GM12878 (cell line): ENCODE data around the gene TGFB2. TPM values are rescaled to one million over a fixed set of nuclear protein-coding genes. Genes with fewer than 3 reads are reported as not detected.

Experiments
- ATAC-seq: fragments of 200-7000 bp; cut with Tn5 transposase; 3 replicates; pipeline ENCODE4 v1.9.1; 2020; ENCODE audit warnings: mild to moderate bottlenecking, moderate library complexity
- BruUV-seq: library from RNA; stranded (reverse); fragments of 400-500 nt; replicated peaks from 2 replicates; lab custom pipeline; 2021; lab: Mats Ljungman, UMichigan
- CTCF ChIA-PET: fragments of 300-600 bp; sonication (Branson Sonifier 250); formaldehyde crosslinking; extraction: SDS; loops from one replicate; lab custom pipeline; 2021; ENCODE audit warnings: inconsistent platforms; lab: Yijun Ruan, JAX
- POLR2A ChIA-PET: fragments of 350-600 bp; formaldehyde crosslinking; extraction: SDS; loops from one replicate; lab custom pipeline; 2021; ENCODE audit warnings: inconsistent platforms; lab: Charles Lee
- RAD21 ChIA-PET: fragments of 300-600 bp; sonication (Branson Sonifier 250); formaldehyde crosslinking; loops from one replicate; lab custom pipeline; 2023; ENCODE audit warnings: antibody characterized with exemption; ENCODE audit not compliant: unreplicated experiment; lab: Charles Lee
- SMC1A ChIA-PET: fragments of 300-600 bp; sonication (Branson Sonifier 250); formaldehyde crosslinking; loops from one replicate; lab custom pipeline; 2023; ENCODE audit not compliant: unreplicated experiment, uncharacterized antibody; lab: Charles Lee
- DNase-seq: peaks from one replicate; pipeline ENCODE4 v3.0.0-alpha.2; 2011; ENCODE audit warnings: low read depth, low spot score
- FAIRE-seq: peaks from 3 replicates; lab custom pipeline; 2011; peaks lifted over from hg19 to GRCh38; lab: Jason Lieb, UNC
- H2AFZ ChIP-seq: 2 replicates; pipeline ENCODE4 v1.6.0; 2011; ENCODE audit warnings: low read depth, low read length, control low read depth; ENCODE audit not compliant: control insufficient read depth
- H3K27ac ChIP-seq: 2 replicates; pipeline ENCODE4 v1.5.1; 2011; ENCODE audit warnings: control low read depth; ENCODE audit not compliant: control insufficient read depth, insufficient read depth
- H3K27me3 ChIP-seq, 2 experiments: replicated peaks in 1 of 2; 2 replicates each; pipeline versions ENCODE4 v1.6.0 to v1.6.1; 2011; ENCODE audit warnings: low read length in 1 of 2; ENCODE audit not compliant: control insufficient read depth in 2 of 2, insufficient read depth in 2 of 2
- H3K36me3 ChIP-seq, 2 experiments: 2 replicates each; pipeline ENCODE4 v1.5.1; 2011; ENCODE audit warnings: low read length in 1 of 2; ENCODE audit not compliant: control insufficient read depth in 2 of 2, insufficient read depth in 2 of 2
- H3K4me1 ChIP-seq: 2 replicates; pipeline ENCODE4 v1.6.1; 2011; ENCODE audit warnings: mild to moderate bottlenecking, low read length, moderate library complexity, mixed read lengths; ENCODE audit not compliant: control insufficient read depth, insufficient read depth
- H3K4me2 ChIP-seq: 2 replicates; pipeline ENCODE4 v1.6.0; 2011; ENCODE audit warnings: control low read depth; ENCODE audit not compliant: control insufficient read depth, insufficient read depth
- H3K4me3 ChIP-seq: fragments of 200-600 bp; sonication (generic); 2 replicates; pipeline ENCODE4 v1.5.1; 2016
- H3K79me2 ChIP-seq: 2 replicates; pipeline ENCODE4 v1.6.0; 2011; ENCODE audit warnings: low read length; ENCODE audit not compliant: control insufficient read depth, insufficient read depth
- H3K9ac ChIP-seq: 2 replicates; pipeline ENCODE4 v1.8.0; 2011; ENCODE audit warnings: low read length, control low read depth, mixed read lengths; ENCODE audit not compliant: control insufficient read depth, insufficient read depth
- H3K9me3 ChIP-seq: replicated peaks from 3 replicates; pipeline ENCODE4 v1.5.1; 2011; ENCODE audit warnings: mild to moderate bottlenecking, low read length; ENCODE audit not compliant: control insufficient read depth, insufficient read depth
- H4K20me1 ChIP-seq: 2 replicates; pipeline ENCODE4 v1.6.0; 2011; ENCODE audit not compliant: control insufficient read depth, insufficient read depth
- EP300 ChIP-seq, 2 experiments: fragments of 150-350 bp in 1 of 2; IDR thresholded peaks; 2 replicates each; pipeline ENCODE4 v1.6.1; 2011 to 2012; ENCODE audit warnings: low read depth in 2 of 2, low read length in 2 of 2, borderline replicate concordance in 1 of 2, improper control_type of control experiment in 1 of 2, inconsistent platforms in 1 of 2; ENCODE audit not compliant: control insufficient read depth in 1 of 2
- KLF5 ChIP-seq: fragments of 450-650 bp; IDR thresholded peaks from 2 replicates; pipeline ENCODE4 v1.6.1; 2014; ENCODE audit warnings: mild to moderate bottlenecking; ENCODE audit not compliant: partially characterized antibody
- NR2C1 ChIP-seq: fragments of 450-650 bp; IDR thresholded peaks from 2 replicates; pipeline ENCODE4 v1.6.1; 2017; ENCODE audit warnings: antibody characterized with exemption, mild to moderate bottlenecking, moderate library complexity
- NRF1 ChIP-seq: conservative IDR thresholded peaks from 2 replicates; pipeline ENCODE4 v1.6.1; 2011; ENCODE audit warnings: mild to moderate bottlenecking, low read depth, low read length, improper control_type of control experiment
- RFX5 ChIP-seq: IDR thresholded peaks from 2 replicates; pipeline ENCODE4 v1.6.1; 2011; ENCODE audit warnings: low read depth, low read length, improper control_type of control experiment
- SIN3A ChIP-seq: IDR thresholded peaks from 2 replicates; pipeline ENCODE4 v1.6.1; 2012; ENCODE audit warnings: low read depth, low read length, improper control_type of control experiment
- SPI1 ChIP-seq: IDR thresholded peaks from 2 replicates; pipeline ENCODE4 v1.6.1; 2011; ENCODE audit warnings: low read depth, mild to moderate bottlenecking, low read length, moderate library complexity, borderline replicate concordance; ENCODE audit not compliant: insufficient read depth
- ZNF274 ChIP-seq: IDR thresholded peaks from one replicate; pipeline ENCODE4 v1.8.0; 2011; ENCODE audit not compliant: insufficient read length, insufficient read depth
- WGBS: methylation state at CpG from one replicate; pipeline ENCODE4 v1.1.6; 2016; ENCODE audit warnings: low lambda C conversion rate; ENCODE audit not compliant: insufficient replicate concordance, insufficient coverage; ENCODE audit errors: missing lambda C conversion rate; 5-methylcytosine and 5-hydroxymethylcytosine counted together
- in situ Hi-C: fragments of 300-500 bp; cut with MboI; formaldehyde crosslinking; loops from 9 replicates; pipeline ENCODE4 v1.14.3; 2018; ENCODE audit warnings: mixed read lengths
- intact Hi-C: fragments of 100-400 bp; cut with micrococcal nuclease; formaldehyde crosslinking; loops from one replicate; pipeline ENCODE4 v1.14.2; 2022; ENCODE audit not compliant: unreplicated experiment
- polyA plus RNA-seq, 11 experiments: library from polyadenylated mRNA; depleted of rRNA in 4 of 11; unstranded in 6 of 11; stranded (reverse) in 5 of 11; fragments of >200 nt; fragmentation: Nextera tagmentation in 4 of 11; fragmentation: Illumina TruSeq in 1 of 11; extraction: Ambion mirVana in 4 of 11; extraction: Trizol in 1 of 11; gene quantifications; 1 replicate in 1 of 11; 2 replicates in 10 of 11; pipeline versions ENCODE4 v1.2.1 to v1.2.3, GENCODE V29; 2011 to 2016; ENCODE audit warnings: inconsistent platforms in 2 of 11, missing spikeins in 2 of 11, low read depth in 1 of 11
- total RNA-seq, 4 experiments: library from RNA; depleted of rRNA in 3 of 4; stranded (reverse); fragments of >200 nt in 3 of 4; fragmentation: Illumina TruSeq in 1 of 4; extraction: Trizol in 1 of 4; gene quantifications; 2 replicates each; pipeline versions ENCODE4 v1.2.1 to v1.2.3, GENCODE V29; 2013 to 2021
- TF ChIP-seq, protein P1 (sequence below): fragments of 450-650 bp; IDR thresholded peaks from 2 replicates; pipeline ENCODE4 v1.6.1; 2017; ENCODE audit warnings: mild to moderate bottlenecking, low read depth, inconsistent platforms; ENCODE audit not compliant: poor library complexity, severe bottlenecking
- TF ChIP-seq, protein P2 (sequence below): IDR thresholded peaks from 2 replicates; pipeline ENCODE4 v1.6.1; 2012; ENCODE audit warnings: low read depth, low read length, improper control_type of control experiment
- TF ChIP-seq, protein P3 (sequence below): IDR thresholded peaks from 2 replicates; pipeline ENCODE4 v1.6.1; 2012; ENCODE audit warnings: low read depth, low read length, improper control_type of control experiment
- TF ChIP-seq, protein P4 (sequence below): fragments of 450-650 bp; IDR thresholded peaks from 2 replicates; pipeline ENCODE4 v1.6.1; 2017; ENCODE audit warnings: mild to moderate bottlenecking, moderate library complexity
- TF ChIP-seq, protein P5 (sequence below): IDR thresholded peaks from 2 replicates; pipeline ENCODE4 v1.6.1; 2012; ENCODE audit warnings: low read depth, low read length, improper control_type of control experiment

TGFB2 gene
- total and polyA plus RNA-seq, 10 of the 15 experiments (the other 5 are each of a cell fraction or from before 2014, with no cell fraction given), result 0.03 to 0.11 (median 0.04) TPM; not detected in 6

DNA sequence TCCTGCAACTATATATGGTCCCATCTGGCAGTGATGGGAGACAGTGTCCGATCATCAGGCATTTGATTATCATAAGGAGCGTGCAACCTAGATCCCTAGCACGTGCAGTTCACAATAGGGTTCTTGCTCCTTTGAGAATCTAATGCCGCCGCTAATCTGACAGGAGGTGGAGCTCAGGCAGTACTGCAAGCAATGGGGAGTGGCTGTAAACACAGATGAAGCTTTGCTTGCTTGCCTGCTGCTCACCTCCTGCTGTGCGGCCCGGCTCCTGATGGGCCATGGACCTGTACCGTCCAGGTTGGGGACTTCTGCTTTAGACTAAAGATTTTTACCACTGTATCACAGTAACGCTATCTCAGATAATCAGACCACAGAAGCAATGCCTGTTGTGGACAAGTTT, 63.8 kb downstream of the TGFB2 start (continued):
- TF ChIP-seq, protein P1, sequence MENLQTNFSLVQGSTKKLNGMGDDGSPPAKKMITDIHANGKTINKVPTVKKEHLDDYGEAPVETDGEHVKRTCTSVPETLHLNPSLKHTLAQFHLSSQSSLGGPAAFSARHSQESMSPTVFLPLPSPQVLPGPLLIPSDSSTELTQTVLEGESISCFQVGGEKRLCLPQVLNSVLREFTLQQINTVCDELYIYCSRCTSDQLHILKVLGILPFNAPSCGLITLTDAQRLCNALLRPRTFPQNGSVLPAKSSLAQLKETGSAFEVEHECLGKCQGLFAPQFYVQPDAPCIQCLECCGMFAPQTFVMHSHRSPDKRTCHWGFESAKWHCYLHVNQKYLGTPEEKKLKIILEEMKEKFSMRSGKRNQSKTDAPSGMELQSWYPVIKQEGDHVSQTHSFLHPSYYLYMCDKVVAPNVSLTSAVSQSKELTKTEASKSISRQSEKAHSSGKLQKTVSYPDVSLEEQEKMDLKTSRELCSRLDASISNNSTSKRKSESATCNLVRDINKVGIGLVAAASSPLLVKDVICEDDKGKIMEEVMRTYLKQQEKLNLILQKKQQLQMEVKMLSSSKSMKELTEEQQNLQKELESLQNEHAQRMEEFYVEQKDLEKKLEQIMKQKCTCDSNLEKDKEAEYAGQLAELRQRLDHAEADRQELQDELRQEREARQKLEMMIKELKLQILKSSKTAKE, result no peak
- TF ChIP-seq RFX5 (no peak), NR2C1 (no peak)

DNA sequence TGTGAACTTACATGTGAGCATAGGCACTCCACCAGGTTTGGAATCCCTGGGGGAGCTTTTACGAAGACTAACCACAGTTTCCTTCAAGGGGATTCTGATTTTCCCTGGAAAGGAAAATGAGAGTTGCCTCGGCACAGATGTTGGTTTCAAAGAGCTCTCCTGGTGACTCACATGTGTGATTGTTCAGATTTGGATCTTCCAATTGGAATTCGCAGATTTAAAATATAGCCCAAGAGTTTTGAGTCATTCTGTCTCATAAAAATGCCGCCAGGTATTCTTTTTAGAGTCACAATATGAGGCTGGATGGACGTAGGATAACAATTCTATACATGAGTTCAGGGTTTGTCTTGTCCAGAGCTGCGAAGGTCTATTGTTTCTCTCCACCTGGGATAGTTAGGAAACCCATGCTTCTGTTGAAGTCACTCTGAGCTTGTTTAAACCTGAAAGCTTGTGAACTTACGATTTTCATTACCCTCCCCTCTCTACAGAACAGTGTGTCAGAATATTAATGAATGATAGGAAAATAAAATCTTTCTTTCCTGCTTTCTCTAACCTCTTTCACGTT, 64.9 kb downstream of the TGFB2 start:
- Histone ChIP-seq H3K36me3 (no peaks in the 10 kb centered on the region), H3K27ac (no peak overlapping the region), H4K20me1 (no peaks in the 10 kb centered on the region), H3K9me3 (no peaks in the 10 kb centered on the region), H3K9ac (no peak overlapping the region), H3K27me3 (no peaks in the 10 kb centered on the region), H3K79me2 (no peaks in the 10 kb centered on the region), H2AFZ (no peak overlapping the region), H3K4me2 (no peak overlapping the region), H3K4me1 (no peaks in the 10 kb centered on the region), H3K4me3 (no peak overlapping the region)
- no peak for DNase-seq
- no TSS peak for BruUV-seq
- 10% methylated on average over 8 of the region's 8 CpGs for WGBS
- in situ Hi-C loops (no loop called here), intact Hi-C loops (no loop called here)
- SMC1A ChIA-PET, result interaction anchor here (1.9 kb wide), 1 partner anchor 10 kb away, joined by 6 read pairs; no protein-coding TSS in a partner anchor
- no peak for ATAC-seq
- no peak for FAIRE-seq
- CTCF ChIA-PET, result no interaction called here
- POLR2A ChIA-PET, result interaction anchor here (0.5 kb wide), 1 partner anchor 19 kb away, joined by 3 read pairs; no protein-coding TSS in a partner anchor
- RAD21 ChIA-PET, result no interaction called here
- TF ChIP-seq, protein P2, sequence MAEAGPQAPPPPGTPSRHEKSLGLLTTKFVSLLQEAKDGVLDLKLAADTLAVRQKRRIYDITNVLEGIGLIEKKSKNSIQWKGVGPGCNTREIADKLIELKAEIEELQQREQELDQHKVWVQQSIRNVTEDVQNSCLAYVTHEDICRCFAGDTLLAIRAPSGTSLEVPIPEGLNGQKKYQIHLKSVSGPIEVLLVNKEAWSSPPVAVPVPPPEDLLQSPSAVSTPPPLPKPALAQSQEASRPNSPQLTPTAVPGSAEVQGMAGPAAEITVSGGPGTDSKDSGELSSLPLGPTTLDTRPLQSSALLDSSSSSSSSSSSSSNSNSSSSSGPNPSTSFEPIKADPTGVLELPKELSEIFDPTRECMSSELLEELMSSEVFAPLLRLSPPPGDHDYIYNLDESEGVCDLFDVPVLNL, result no peak
- TF ChIP-seq SPI1 (no peak), ZNF274 (no peak), KLF5 (no peak), NRF1 (no peak), SIN3A (no peak), EP300 (IDR thresholded peaks at IDR 0.05; ENCODE audit: borderline replicate concordance in 1 of 2, control insufficient read depth in 1 of 2, low read depth in 2 of 2, low read length in 2 of 2) (no peak)
- TF ChIP-seq, protein P3, sequence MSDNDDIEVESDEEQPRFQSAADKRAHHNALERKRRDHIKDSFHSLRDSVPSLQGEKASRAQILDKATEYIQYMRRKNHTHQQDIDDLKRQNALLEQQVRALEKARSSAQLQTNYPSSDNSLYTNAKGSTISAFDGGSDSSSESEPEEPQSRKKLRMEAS, result no peak
- TF ChIP-seq, protein P4, sequence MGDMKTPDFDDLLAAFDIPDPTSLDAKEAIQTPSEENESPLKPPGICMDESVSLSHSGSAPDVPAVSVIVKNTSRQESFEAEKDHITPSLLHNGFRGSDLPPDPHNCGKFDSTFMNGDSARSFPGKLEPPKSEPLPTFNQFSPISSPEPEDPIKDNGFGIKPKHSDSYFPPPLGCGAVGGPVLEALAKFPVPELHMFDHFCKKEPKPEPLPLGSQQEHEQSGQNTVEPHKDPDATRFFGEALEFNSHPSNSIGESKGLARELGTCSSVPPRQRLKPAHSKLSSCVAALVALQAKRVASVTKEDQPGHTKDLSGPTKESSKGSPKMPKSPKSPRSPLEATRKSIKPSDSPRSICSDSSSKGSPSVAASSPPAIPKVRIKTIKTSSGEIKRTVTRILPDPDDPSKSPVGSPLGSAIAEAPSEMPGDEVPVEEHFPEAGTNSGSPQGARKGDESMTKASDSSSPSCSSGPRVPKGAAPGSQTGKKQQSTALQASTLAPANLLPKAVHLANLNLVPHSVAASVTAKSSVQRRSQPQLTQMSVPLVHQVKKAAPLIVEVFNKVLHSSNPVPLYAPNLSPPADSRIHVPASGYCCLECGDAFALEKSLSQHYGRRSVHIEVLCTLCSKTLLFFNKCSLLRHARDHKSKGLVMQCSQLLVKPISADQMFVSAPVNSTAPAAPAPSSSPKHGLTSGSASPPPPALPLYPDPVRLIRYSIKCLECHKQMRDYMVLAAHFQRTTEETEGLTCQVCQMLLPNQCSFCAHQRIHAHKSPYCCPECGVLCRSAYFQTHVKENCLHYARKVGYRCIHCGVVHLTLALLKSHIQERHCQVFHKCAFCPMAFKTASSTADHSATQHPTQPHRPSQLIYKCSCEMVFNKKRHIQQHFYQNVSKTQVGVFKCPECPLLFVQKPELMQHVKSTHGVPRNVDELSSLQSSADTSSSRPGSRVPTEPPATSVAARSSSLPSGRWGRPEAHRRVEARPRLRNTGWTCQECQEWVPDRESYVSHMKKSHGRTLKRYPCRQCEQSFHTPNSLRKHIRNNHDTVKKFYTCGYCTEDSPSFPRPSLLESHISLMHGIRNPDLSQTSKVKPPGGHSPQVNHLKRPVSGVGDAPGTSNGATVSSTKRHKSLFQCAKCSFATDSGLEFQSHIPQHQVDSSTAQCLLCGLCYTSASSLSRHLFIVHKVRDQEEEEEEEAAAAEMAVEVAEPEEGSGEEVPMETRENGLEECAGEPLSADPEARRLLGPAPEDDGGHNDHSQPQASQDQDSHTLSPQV, result no peak
- TF ChIP-seq, protein P5, sequence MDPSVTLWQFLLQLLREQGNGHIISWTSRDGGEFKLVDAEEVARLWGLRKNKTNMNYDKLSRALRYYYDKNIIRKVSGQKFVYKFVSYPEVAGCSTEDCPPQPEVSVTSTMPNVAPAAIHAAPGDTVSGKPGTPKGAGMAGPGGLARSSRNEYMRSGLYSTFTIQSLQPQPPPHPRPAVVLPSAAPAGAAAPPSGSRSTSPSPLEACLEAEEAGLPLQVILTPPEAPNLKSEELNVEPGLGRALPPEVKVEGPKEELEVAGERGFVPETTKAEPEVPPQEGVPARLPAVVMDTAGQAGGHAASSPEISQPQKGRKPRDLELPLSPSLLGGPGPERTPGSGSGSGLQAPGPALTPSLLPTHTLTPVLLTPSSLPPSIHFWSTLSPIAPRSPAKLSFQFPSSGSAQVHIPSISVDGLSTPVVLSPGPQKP, result no peak
